Measurements from ENCODE around the gene TRPM2. TPM values are rescaled to one million over a fixed set of nuclear protein-coding genes. Genes with fewer than 3 reads are reported as not detected.

Gene TRPM2
- 0.52 and 1.4 TPM in 2 replicates for total RNA-seq

- DNase-seq (ENCODE audit: low read depth): no peak
Observed at GRCh38 chr21:44353191-44353970, at the start of gene TRPM2. Gene TRPM2, plus strand, starts transcription at chr21:44353621. Its CDS starts 80 bp downstream, at chr21:44353701.

GRCh38 chr21:44304011-44304616 lies 49.3 kb upstream of the TRPM2 start:
- DNase-seq (ENCODE audit: low read depth): no peak

- peak; percentile 29 for DNase-seq (ENCODE audit: low read depth)
Observed at GRCh38 chr21:44304877-44305293, 48.5 kb upstream of the TRPM2 start.

GRCh38 chr21:44305691-44306090 lies 47.7 kb upstream of the TRPM2 start:
- no peak for DNase-seq (ENCODE audit: low read depth)

GRCh38 chr21:44306936-44307704 lies 46.3 kb upstream of the TRPM2 start:
- peak; percentile 8 for DNase-seq (ENCODE audit: low read depth)

- no peak for DNase-seq (ENCODE audit: low read depth)
Observed at GRCh38 chr21:44310628-44311507, 42.6 kb upstream of the TRPM2 start.

GRCh38 chr21:44312089-44312488 lies 41.3 kb upstream of the TRPM2 start:
- DNase-seq (ENCODE audit: low read depth): no peak

GRCh38 chr21:44312716-44313115 lies 40.7 kb upstream of the TRPM2 start:
- no peak for DNase-seq (ENCODE audit: low read depth)

GRCh38 chr21:44313451-44313850 lies 40.0 kb upstream of the TRPM2 start:
- DNase-seq (ENCODE audit: low read depth): no peak

- DNase-seq (ENCODE audit: low read depth): no peak
Observed at GRCh38 chr21:44314128-44314527, 39.3 kb upstream of the TRPM2 start.

- no peak for DNase-seq (ENCODE audit: low read depth)
Observed at GRCh38 chr21:44314561-44314960, 38.9 kb upstream of the TRPM2 start.

- DNase-seq (ENCODE audit: low read depth): no peak
Observed at GRCh38 chr21:44315691-44316203, 37.7 kb upstream of the TRPM2 start.

- no peak for DNase-seq (ENCODE audit: low read depth)
Observed at GRCh38 chr21:44316277-44316900, 37.0 kb upstream of the TRPM2 start.

GRCh38 chr21:44317241-44317782 lies 36.1 kb upstream of the TRPM2 start:
- no peak for DNase-seq (ENCODE audit: low read depth)

- DNase-seq (ENCODE audit: low read depth): no peak
Observed at GRCh38 chr21:44317871-44318270, 35.5 kb upstream of the TRPM2 start.

GRCh38 chr21:44318489-44319285 lies 34.7 kb upstream of the TRPM2 start:
- DNase-seq (ENCODE audit: low read depth): no peak

- no peak for DNase-seq (ENCODE audit: low read depth)
Observed at GRCh38 chr21:44319407-44320065, 33.9 kb upstream of the TRPM2 start.

- DNase-seq (ENCODE audit: low read depth): no peak
Observed at GRCh38 chr21:44320847-44321246, 32.6 kb upstream of the TRPM2 start.

GRCh38 chr21:44321846-44322450 lies 31.5 kb upstream of the TRPM2 start:
- no peak for DNase-seq (ENCODE audit: low read depth)

Measured in renal cortical epithelial cell (primary cell).